ENCODE data around the gene ANKRD13A. TPM values are rescaled to one million over a fixed set of nuclear protein-coding genes. Genes with fewer than 3 reads are reported as not detected.

The ANKRD13A gene
- total and polyA plus RNA-seq, 2 of the 13 experiments (the other 11 are each of a cell fraction or from before 2014, with no cell fraction given): 34.1 to 41.6 TPM

DNA sequence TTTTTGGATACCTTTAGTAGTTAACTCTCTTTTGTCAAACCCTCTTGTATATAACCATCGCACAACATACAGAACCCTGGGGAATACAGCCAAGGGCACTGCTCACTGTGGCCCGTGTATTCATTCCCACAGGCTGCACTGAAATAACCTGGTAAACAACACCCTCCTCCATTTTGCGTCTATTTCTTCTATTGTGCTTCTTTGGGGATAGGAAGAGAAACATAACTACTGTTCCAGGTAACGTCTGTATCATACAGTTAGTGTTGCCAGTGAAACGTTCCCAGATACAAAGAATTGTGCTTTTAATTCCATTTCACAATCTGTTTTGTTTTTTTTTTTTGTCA lies 39.5 kb downstream of the ANKRD13A start:
- in situ Hi-C loops (cut with HindIII; ENCODE audit: extremely low pct_ligation_motif_present, low pct_unique_long_range_greater_than_20kb) (no loop called here), intact Hi-C loops (cut with micrococcal nuclease; ENCODE audit: unreplicated experiment) (loop anchor here (1.0 to 2.0 kb wide), 2 partner anchors 39 to 52 kb away; partner anchors contain the start of gene ANKRD13A)
- DNase-seq (ENCODE audit: low spot score): no peak
- Histone ChIP-seq H2AFZ (ENCODE audit: low read length) (no peak overlapping the region), H3K4me1 (ENCODE audit: insufficient read depth, low read length) (peaks cover 95% of the 10 kb centered on the region), H3K4me2 (ENCODE audit: low read depth, low read length) (peak overlapping the region; percentile 76), H3K27ac (ENCODE audit: extremely low read length, insufficient read depth, low read length) (peak overlapping the region; percentile 96), H4K20me1 (ENCODE audit: insufficient read depth, low read length) (no peaks in the 10 kb centered on the region), H3K4me3 (replicated peaks in 1 of 3; ENCODE audit: insufficient read depth in 1 of 3, low read depth in 2 of 3, low read length in 3 of 3) (peak overlapping the region in 1 of 3 experiments; percentile 34; a peak in 1 of 6 replicates), H3K9me3 (ENCODE audit: low read length) (no peaks in the 10 kb centered on the region), H3K36me3 (replicated peaks in 1 of 2; ENCODE audit: control insufficient read depth in 1 of 2, insufficient read depth in 2 of 2, low read length in 2 of 2) (peaks cover 8 to 34% of the 10 kb centered on the region in 2 experiments), H3K27me3 (ENCODE audit: control insufficient read depth in 1 of 2, insufficient read depth in 2 of 2, low read length in 2 of 2) (no peaks in the 10 kb centered on the region), H3K79me2 (ENCODE audit: insufficient read depth, low read length) (peaks cover 12% of the 10 kb centered on the region), H3K9ac (ENCODE audit: insufficient read depth, low read depth, low read length) (peak overlapping the region; percentile 78)
- ATAC-seq: peak; percentile 21
- no TSS peak for BruUV-seq (replicated peaks)
- FAIRE-seq: no peak
- POLR2A ChIA-PET: interaction anchor here (1.0 to 2.0 kb wide), 4 partner anchors 14 to 209 kb away, joined by 3 to 12 read pairs (median 4); partner anchors contain the start of gene ANKRD13A
- CTCF ChIA-PET (ENCODE audit: low intra/inter-chr PET ratio, low total read pairs): no interaction called here
- 11% methylated on average over 5 of the region's 5 CpGs for whole genome bisulfite sequencing (ENCODE audit: low lambda C conversion rate)
- TF ChIP-seq POLR2AphosphoS5 (IDR thresholded peaks at IDR 0.05; ENCODE audit: low read depth, low read length) (peak; percentile 27; the same call in 1 of the 2 replicates), TAF15 (IDR thresholded peaks at IDR 0.05; ENCODE audit: low read depth, low read length, poor library complexity, severe bottlenecking) (no peak), RXRB (CRISPR knock-in tag; IDR thresholded peaks at IDR 0.05; ENCODE audit: borderline replicate concordance) (no peak), ZSCAN22 (CRISPR knock-in tag; IDR thresholded peaks at IDR 0.05) (no peak), ZFP41 (CRISPR knock-in tag; IDR thresholded peaks at IDR 0.05; ENCODE audit: borderline replicate concordance) (no peak), ZNF224 (CRISPR knock-in tag; IDR thresholded peaks at IDR 0.05) (peak; percentile 18; the same call in 1 of the 2 replicates), BCL6 (CRISPR knock-in tag; IDR thresholded peaks at IDR 0.05) (no peak), SRSF1 (optimal IDR thresholded peaks at IDR 0.05; ENCODE audit: low read depth, low read length) (no peak), ZNF562 (CRISPR knock-in tag; IDR thresholded peaks at IDR 0.05; ENCODE audit: borderline replicate concordance) (no peak), TCF7L2 (IDR thresholded peaks at IDR 0.05; ENCODE audit: low read depth, low read length) (no peak), KAT2B (IDR thresholded peaks at IDR 0.05; ENCODE audit: borderline replicate concordance, low read depth, low read length) (no peak), FOXA1 (IDR thresholded peaks at IDR 0.05) (no peak), FOXA1 (CRISPR knock-in tag; IDR thresholded peaks at IDR 0.05) (no peak), CBX5 (CRISPR knock-in tag; IDR thresholded peaks at IDR 0.05; ENCODE audit: borderline replicate concordance) (no peak), ZNF124 (CRISPR knock-in tag; IDR thresholded peaks at IDR 0.05) (no peak), MAF1 (CRISPR knock-in tag; IDR thresholded peaks at IDR 0.05; ENCODE audit: borderline replicate concordance) (no peak), ZNF549 (CRISPR knock-in tag; IDR thresholded peaks at IDR 0.05) (no peak), DMAP1 (CRISPR knock-in tag; IDR thresholded peaks at IDR 0.05) (no peak), ZNF788 (CRISPR knock-in tag; IDR thresholded peaks at IDR 0.05; ENCODE audit: borderline replicate concordance) (no peak), SAFB2 (CRISPR knock-in tag; IDR thresholded peaks at IDR 0.05; ENCODE audit: borderline replicate concordance, low read depth) (no peak), DBP (CRISPR knock-in tag; IDR thresholded peaks at IDR 0.05; ENCODE audit: not compliant biosample characterization) (no peak), ASH2L (IDR thresholded peaks at IDR 0.05; ENCODE audit: insufficient read length, low read depth, low read length) (peak; percentile 82), CHD2 (IDR thresholded peaks at IDR 0.05; ENCODE audit: low read depth, low read length) (no peak)
- TF ChIP-seq, protein P1, sequence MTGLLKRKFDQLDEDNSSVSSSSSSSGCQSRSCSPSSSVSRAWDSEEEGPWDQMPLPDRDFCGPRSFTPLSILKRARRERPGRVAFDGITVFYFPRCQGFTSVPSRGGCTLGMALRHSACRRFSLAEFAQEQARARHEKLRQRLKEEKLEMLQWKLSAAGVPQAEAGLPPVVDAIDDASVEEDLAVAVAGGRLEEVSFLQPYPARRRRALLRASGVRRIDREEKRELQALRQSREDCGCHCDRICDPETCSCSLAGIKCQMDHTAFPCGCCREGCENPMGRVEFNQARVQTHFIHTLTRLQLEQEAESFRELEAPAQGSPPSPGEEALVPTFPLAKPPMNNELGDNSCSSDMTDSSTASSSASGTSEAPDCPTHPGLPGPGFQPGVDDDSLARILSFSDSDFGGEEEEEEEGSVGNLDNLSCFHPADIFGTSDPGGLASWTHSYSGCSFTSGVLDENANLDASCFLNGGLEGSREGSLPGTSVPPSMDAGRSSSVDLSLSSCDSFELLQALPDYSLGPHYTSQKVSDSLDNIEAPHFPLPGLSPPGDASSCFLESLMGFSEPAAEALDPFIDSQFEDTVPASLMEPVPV (CRISPR knock-in tag; IDR thresholded peaks at IDR 0.05): peak; percentile 52; the same call in 1 of the 2 replicates

Data from HepG2 (cell line).